LHCN-M2 (cell line): ENCODE measurements around the gene CERT1. TPM values are rescaled to one million over a fixed set of nuclear protein-coding genes. Genes with fewer than 3 reads are reported as not detected.
"Not testable (repeated sequence)": the region's sequence is repeated elsewhere in the genome, so short reads cannot be mapped to it uniquely, and the experiment has no call there.

Experiments
- DNase-seq: peaks from one replicate; pipeline ENCODE4 v3.0.0-alpha.2; 2012; ENCODE audit warnings: low read depth
- polyA plus RNA-seq: library from polyadenylated mRNA; unstranded; fragments of >200 nt; gene quantifications from one replicate; pipeline ENCODE4 v1.2.1, GENCODE V29; 2012; ENCODE audit warnings: missing spikeins
- total RNA-seq: library from RNA; depleted of rRNA; stranded (reverse); fragments of >200 nt; gene quantifications from 2 replicates; pipeline ENCODE4 v1.2.3, GENCODE V29; 2014; rRNA removed

CERT1 gene, protein sequence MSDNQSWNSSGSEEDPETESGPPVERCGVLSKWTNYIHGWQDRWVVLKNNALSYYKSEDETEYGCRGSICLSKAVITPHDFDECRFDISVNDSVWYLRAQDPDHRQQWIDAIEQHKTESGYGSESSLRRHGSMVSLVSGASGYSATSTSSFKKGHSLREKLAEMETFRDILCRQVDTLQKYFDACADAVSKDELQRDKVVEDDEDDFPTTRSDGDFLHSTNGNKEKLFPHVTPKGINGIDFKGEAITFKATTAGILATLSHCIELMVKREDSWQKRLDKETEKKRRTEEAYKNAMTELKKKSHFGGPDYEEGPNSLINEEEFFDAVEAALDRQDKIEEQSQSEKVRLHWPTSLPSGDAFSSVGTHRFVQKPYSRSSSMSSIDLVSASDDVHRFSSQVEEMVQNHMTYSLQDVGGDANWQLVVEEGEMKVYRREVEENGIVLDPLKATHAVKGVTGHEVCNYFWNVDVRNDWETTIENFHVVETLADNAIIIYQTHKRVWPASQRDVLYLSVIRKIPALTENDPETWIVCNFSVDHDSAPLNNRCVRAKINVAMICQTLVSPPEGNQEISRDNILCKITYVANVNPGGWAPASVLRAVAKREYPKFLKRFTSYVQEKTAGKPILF
- 12.2 and 15.8 TPM in 2 replicates for total RNA-seq
- polyA plus RNA-seq = 11.9 TPM

DNA sequence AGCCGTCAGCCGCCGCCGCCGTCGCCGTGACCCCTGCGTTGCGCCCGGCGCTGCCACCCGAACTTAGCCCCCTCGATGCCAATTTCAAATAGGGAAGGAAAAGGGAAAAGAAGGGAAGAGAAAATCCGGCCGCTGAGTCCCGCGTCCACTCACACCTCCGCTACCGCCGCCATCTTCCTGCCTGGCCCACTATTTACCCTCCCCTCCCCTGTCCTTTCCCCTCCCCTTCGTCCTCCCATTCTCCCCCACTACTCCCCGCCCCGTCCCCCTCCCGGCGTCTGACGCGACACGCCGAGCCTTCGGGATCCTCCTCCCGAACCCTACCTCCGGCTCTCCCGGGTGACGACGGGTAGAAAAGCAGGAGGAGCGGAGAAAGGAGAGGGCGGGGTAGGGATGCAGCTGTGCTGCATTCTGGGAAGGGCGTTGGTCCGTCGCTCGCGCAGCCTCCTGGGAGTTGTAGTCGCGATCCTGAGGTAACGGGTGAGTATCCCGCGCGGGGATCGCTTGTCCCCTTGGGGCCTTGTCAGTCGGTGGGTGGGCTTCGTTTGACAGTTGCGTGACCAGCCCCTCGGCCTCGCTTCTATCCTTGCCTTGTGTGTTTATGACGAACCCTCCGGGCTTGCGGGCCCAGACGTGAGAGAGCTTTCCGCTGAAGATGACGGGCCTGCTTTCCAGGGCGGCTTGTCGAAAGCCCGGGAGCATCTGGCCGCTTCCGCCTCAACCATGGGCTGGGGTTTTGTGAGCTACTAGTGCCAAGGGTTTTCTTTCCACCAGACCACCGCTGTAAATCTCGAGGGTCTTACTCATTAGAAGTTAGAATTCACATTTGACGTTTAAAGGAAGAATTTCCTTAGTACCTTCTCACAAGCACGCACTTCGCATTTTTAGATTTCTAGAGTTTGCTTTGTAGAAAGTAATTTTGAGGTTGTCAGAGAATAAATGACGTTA lies at the start of gene CERT1, which contains the start of gene POLK:
CERT1 (minus strand) TSS at position 195 of the 948 bp plus-strand sequence. CDS start 422 bp downstream, outside the sequence.
POLK (plus strand) TSS at position 457 of the 948 bp plus-strand sequence.
- peak; percentile 98 for DNase-seq

DNA sequence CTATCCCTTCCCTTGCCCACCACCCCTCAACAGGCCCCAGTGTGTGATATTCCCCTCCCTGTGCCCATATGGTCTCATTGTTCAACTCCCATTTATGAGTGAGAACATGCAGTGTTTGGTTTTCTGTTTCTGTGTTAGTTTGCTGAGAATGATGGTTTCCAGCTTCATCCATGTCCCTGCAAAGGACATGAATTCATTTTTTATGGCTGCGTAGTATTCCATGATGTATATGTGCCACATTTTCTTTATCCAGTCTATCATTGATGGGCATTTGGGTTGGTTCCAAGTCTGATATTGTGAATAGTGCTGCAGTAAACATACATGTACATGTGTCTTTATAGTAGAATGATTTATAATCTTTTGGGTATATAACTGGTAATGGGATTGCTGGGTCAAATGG lies 49.2 kb upstream of the CERT1 start:
- DNase-seq = not testable (repeated sequence)

DNA sequence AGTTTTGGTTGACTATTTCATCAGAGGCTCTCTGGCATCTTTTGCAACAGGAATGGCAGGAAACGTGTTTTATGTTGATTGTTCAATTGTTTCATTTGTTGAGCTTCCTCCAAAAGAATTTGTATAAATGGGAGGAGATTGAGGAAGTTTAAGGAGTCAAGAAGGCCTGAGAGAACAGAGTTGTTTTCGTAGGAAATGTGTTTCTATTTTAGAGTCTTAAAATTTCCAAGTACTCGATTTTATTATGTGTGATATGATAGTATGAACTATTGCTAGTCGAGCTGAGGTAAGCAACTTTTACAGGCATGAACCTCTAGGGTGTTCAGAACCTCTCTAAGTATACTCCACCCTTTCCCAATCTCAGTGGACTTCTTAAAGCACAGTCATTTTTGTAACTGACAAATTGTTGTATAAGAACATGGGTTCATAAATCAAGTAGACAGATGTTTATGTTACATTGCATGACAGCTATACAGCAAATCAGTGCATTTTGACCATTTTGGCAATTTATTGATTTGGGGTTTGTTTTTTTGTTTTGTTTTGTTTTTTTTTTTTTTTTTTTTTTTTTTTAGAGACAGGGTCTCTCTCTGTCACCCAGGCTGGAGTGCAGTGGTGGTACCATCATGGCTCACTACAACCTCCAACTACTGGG lies 47.7 kb upstream of the CERT1 start:
- no peak for DNase-seq

DNA sequence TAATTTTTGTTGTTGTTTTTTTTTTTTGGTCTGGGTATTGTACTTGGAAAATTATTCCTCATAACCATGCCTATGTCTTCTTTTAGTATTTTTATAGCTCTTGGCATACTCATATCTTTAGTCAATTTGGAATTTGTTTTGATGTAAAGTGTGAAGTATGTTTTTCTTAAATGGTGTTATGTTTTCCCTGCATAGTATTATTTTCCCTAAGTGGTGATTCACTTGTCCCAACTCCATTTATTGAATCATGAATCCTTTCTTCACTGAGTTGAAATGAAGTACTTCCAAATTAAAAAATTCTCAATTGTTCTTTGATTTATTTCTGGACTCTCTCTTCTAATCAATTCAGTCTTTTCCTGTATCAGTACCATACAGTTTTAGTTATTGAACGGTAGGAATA lies 46.8 kb upstream of the CERT1 start:
- DNase-seq = no peak

DNA sequence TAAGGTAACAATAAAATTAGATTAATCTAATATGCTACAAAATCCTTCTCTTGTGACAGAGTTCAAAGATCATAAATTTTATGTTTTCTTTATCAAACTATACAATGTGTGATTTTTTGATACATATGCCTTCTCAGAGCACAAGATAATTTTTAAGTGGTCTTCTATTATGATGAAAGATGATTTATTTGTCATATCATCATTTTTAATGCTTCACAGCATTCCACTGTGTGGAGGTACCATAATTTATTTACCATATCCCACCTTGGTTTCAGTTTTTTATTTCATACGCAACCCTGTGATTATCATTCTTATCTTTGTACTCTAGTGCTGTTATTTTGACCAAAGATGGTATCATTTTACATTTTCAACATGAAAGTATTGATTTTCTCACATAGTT lies 41.9 kb upstream of the CERT1 start:
- no peak for DNase-seq

DNA sequence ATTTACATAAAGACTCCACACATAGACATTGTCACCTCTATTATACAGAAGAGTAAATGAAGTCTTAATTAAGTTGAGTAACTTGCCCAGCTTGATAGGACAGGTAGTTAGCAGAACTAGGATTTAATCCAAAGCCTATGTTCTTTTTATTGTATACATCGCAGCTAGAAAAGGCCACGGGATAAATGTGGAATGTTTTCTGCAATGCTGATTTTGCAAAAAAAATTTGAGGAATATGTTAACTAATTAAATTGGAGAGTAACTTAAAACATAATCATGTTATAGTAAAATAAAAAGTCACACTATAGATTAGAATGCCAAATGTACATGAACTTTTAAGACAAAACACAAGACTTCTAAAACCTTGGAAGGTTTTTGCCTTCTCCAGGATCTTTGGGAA lies 41.3 kb upstream of the CERT1 start:
- no peak for DNase-seq

DNA sequence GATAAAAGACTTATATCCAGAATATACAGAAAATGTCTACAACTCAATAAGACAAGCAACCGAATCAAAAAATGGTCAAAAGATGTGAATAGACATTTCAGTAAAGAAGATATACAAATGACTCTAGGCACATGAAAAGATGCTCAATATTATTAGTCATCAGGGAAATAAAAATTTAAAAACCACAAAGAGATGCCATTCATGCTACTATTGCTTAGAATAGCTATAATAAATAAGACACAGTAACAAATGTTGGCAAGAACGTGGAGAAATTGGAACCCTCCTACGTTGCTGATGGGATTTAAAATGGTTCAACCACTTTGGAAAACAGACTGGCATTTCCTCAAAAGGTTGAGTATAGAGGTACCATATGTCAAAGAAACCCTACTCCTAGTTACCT lies 40.0 kb upstream of the CERT1 start:
- peak; percentile 78 for DNase-seq

DNA sequence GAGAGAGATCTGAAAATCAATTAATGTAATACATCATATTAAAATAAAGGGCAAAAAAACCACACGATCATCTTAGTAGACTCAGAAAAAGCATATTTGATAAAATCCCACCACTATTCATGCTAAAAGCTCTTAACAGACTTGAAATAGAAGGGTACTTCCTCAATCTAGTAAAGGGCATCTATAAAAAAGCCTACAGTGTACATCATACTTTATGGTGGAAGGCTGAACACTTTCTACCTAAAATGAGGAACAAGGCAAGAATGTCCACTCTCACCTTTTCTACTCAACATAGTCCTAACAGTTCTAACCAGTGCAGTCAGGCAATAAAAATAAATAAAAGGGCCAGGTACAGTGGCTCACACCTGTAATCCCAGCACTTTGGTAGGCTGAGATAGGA lies 39.2 kb upstream of the CERT1 start:
- no peak for DNase-seq

DNA sequence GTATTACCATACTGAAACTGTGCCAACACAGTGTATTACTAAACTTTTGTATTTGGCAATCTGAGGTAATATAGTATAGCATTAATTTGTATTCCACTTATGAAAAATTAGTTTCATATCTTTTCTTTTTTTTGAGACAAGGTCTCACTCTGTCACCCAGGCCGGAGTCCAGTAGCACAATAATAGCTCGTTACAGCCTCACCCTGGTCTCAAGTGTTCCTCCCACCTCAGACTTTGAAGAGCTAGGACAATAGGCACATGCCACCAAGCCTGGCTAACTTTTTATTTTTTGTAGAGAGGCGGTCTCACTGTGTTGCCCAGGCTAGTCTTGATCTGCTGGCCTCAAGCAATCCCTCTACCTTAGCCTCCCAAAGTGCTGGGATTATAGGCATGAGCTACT lies 36.4 kb upstream of the CERT1 start:
- DNase-seq = no peak

DNA sequence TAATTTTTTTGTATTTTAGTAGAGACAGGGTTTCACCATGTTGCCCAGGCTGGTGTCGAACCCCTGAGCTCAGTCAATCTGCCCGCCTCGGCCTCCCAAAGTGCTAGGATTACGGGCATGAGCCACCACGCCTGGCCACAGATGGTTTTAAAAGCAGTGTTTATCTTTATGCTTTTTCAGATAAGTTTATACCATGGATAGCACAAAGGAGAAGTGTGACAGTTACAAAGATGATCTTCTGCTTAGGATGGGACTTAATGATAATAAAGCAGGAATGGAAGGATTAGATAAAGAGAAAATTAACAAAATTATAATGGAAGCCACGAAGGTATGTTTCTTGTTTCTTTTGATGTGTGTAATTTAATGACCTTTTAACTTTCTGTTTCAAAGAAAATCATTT lies 35.4 kb upstream of the CERT1 start:
- DNase-seq = no peak

DNA sequence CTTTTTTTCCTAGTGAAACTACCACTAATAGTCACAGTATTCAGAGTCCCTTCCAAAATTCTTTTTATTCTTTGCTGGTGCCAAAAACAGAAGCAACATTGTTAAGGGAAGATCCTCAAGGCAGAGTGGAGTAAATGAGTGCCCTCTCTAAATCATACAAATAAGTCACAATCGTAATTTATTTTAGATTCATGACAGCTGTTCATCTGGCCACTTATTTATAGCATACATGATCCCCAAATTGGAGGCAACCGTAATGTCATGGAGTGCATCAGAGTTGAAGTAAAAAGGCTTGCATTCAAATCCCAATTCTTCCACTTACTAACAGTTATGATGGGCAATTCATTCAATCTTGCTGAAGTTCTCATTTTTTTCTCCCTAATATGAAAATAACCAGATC lies 33.7 kb upstream of the CERT1 start:
- DNase-seq = no peak

DNA sequence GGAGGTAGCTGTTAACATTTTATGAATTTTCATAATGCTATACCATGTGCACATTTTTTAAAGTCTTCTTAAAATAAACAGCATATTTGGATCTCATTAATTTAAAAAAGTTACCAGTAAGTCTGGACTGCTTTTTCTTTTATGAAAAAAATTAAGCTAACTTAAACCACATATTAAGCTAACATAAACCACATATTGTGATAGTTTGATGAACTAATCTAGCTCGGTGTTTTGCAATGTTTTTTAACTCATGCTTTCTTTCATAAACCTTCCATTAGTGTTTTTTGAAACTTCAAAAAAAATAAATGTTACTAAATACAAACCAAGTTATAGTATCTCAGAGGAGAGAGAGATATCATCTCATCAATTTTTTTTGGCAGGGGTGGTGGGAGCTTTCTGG lies 26.8 kb upstream of the CERT1 start:
- no peak for DNase-seq

DNA sequence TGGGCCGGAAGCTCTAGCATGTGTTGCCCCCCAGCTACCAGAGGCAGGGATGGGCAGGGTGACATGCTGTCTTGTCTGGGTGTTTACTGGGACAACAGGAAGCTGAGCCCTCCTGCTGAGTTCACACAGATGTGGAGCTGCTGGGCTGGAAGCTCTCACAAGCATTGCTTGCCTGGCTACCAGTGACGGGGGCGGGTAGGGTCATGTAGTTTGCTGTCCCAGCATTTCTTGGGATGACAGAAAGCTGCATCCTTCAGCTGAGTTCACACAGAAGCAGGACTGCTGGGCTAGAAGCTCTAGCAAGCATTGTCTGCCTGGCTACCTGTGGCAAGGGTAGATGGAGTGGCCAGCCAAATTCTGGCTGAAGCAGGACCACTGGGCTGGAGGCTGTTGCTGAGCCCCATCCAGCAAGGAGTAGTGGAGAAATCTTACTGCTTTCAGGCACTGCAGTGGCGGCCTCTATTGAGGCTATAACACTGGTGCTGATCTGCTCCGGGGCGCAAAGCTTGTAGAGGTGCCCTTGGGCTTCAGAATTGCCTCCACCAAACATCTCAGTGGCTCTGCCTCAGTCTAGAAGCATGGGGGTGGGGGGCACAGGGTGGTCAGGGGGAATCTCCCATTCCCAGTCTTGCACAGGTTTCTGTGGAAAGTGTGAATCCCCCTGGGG lies 25.4 kb upstream of the CERT1 start:
- DNase-seq = no peak

DNA sequence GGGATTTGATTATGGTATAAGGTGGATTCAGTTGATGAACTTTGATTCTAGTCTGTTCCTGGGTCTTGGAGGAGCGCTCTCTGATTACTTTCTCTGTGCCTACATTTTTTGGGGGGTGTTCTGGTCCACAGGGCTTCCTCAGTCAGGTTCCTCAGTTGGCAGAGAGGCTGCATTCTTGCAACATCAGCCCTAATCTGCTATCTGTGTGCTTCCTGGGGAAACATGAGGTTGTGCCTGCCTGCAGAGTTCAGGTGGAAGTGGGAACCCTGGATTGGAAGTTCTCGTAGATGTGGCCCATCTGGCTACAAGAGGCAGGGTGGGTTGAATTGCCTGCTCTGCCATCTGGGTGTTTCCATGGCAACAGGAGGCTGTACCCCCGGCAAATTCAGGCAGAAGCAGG lies 24.7 kb upstream of the CERT1 start:
- no peak for DNase-seq

DNA sequence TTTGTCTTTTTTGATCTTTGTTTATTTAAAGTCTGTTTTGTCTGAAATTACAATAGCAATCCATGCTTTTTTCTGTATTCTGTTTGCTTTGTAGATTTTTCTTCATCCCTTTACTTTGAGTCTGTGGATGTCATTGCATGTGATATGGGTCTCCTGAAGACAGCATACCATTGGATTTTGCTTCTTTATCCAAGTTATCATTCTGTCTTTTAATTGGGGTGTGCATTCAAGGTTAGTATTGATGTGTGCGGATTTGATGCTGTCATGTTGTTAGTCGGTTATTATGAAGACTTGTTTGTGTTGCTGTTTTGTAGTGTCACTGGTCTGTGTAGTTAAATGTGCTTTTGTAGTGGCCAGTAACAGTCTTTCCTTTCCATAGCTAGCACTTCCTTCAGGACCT lies 23.3 kb upstream of the CERT1 start:
- no peak for DNase-seq

DNA sequence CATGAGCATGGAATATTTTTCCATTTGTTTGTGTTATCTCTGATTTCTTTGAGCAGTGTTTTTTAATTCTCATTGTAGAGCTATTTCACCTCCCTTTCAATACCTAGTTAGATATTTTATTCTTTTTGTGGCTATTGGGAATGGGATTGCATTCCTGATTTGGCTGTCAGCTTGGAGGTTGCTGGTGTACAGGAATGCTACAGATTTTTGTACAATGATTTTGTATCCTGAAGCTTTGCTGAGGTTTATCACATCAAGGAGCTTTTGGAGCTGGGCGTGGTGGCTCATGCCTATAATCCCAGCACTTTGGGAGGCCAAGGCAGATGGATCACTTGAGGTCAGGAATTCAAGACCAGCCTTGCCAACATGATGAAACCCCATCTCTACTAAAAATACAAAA lies 22.3 kb upstream of the CERT1 start:
- peak; percentile 32 for DNase-seq

DNA sequence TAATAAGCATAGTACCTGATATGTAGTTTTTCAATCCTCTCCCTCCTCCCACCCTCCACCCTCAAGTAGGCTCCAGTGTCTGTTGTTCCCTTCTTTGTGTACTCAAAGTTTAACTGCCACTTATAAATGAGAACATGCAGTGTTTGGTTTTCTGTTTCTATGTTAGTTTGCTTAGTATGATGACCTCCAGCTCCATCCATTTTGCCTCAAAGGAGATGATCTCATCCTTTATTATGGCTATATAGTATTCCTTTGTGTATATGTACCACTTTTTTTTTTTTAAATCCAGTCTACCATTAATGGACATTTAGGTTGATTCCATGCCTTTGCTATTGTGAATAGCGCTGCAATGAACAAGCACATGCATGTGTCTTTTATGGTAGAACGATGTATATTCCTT lies 20.8 kb upstream of the CERT1 start:
- no peak for DNase-seq

DNA sequence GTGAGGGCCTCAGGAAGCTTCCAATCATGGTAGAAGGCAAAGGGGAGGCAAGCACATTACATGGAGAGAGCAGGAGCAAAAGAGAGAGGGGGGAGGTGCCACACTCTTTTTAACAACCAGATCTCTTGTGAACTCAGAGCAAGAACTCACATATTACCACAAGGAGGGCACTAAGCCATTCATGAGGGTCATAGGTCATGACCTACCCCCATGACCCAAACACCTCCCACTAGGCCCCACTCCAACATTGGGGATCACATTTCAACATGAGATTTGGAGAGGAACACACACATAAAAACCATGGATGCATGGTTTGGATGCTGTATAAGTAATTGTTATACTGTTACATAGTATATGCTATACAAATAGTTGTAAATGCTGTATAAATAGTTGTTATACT lies 17.8 kb upstream of the CERT1 start:
- DNase-seq = no peak

DNA sequence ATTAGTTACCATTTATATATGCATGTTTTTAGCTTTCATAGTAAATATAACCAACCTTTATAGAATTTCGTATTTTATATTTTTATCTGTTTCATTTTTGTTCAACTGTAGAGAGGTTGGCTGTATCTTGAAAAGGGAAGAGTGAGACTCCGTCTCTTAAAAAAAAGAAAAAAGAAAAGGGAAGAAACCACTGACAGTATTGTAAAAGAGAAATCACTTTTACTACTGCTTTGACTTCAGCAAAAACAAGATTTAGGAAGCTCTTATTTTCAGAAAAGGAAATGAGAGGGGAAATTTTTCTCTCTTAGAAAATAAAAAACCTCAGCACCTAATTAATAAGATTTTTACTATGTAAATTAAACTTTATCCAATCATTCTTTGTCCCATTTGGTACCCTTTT lies 14.6 kb upstream of the CERT1 start:
- DNase-seq = no peak

DNA sequence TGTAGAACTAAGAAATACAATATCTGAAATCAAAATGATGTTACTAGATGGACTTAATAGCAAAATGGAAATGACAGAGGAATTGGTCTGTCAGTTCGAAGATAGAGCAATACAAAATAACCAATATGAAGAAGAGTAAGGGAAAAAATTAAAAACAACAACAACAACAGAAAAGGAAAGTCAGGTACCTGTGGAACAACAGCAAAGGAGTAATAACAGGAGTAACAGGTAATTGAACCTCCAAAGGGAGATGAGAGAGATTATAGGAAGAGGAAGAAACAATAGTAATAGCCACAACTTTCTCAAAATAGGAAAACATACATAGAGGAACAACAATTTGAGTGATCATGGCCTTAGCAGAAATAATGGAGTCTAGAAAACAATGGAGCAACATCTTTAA lies 13.9 kb upstream of the CERT1 start:
- no peak for DNase-seq

DNA sequence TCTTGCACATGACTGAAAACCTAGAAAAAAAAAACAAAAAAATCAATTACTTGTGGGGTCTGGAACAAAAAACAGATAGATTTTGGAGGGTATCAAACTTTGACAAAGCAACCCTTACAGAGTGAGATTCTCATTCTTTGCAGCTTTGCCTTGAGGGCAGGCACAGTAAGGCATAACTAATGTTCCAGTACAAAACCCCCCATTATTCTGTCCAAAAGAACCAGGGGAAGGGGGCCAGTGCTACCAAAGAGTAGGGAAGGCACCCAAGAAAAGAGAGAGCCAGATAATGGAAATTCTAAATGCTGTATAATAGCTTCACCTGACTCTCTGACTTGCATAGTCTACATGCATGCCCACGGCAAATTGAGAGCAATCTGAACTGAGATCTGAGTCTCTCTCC lies 13.2 kb upstream of the CERT1 start:
- no peak for DNase-seq
